DMS153 treated with DMSO at 0.1 percent for 48 hours (cell line): Measurements from ENCODE around the gene STIM1.
"Not testable (repeated sequence)": the region's sequence is repeated elsewhere in the genome, so short reads cannot be mapped to it uniquely, and the experiment has no call there.

ENCODE experiments used
- DNase-seq: peaks from one replicate; lab custom pipeline; 2025; ENCODE audit not compliant: unreplicated experiment; lab: John Stamatoyannopoulos, UW

The STIM1 gene

GRCh38 chr11:3879967-3880542 lies 24.6 kb downstream of the STIM1 start:
- no peak for DNase-seq

- no peak for DNase-seq
Observed at GRCh38 chr11:3880724-3881123, 25.3 kb downstream of the STIM1 start.

GRCh38 chr11:3882655-3883054 lies 27.2 kb downstream of the STIM1 start:
- no peak for DNase-seq

- DNase-seq, result no peak
Observed at GRCh38 chr11:3885855-3886254, 30.4 kb downstream of the STIM1 start.

- DNase-seq, result no peak
Observed at GRCh38 chr11:3886985-3887384, 31.5 kb downstream of the STIM1 start.

GRCh38 chr11:3888876-3889275 lies 33.4 kb downstream of the STIM1 start:
- no peak for DNase-seq

- no peak for DNase-seq
Observed at GRCh38 chr11:3890014-3890413, 34.5 kb downstream of the STIM1 start.

- DNase-seq, result no peak
Observed at GRCh38 chr11:3890806-3891205, 35.3 kb downstream of the STIM1 start.

- no peak for DNase-seq
Observed at GRCh38 chr11:3891751-3892150, 36.3 kb downstream of the STIM1 start.

GRCh38 chr11:3892156-3892555 lies 36.7 kb downstream of the STIM1 start:
- DNase-seq, result no peak

- no peak for DNase-seq
Observed at GRCh38 chr11:3893311-3893710, 37.8 kb downstream of the STIM1 start.

- DNase-seq, result no peak
Observed at GRCh38 chr11:3894128-3894731, 38.8 kb downstream of the STIM1 start.

- no peak for DNase-seq
Observed at GRCh38 chr11:3896644-3897043, 41.2 kb downstream of the STIM1 start.

- not testable (repeated sequence) for DNase-seq
Observed at GRCh38 chr11:3900230-3900629, 44.8 kb downstream of the STIM1 start.

GRCh38 chr11:3901249-3902025 lies 46.0 kb downstream of the STIM1 start:
- DNase-seq, result no peak

- no peak for DNase-seq
Observed at GRCh38 chr11:3902441-3902840, 47.0 kb downstream of the STIM1 start.

GRCh38 chr11:3903207-3903896 lies 47.9 kb downstream of the STIM1 start:
- no peak for DNase-seq

- no peak for DNase-seq
Observed at GRCh38 chr11:3904228-3904627, 48.8 kb downstream of the STIM1 start.

- DNase-seq, result no peak
Observed at GRCh38 chr11:3905080-3905953, 49.9 kb downstream of the STIM1 start.

GRCh38 chr11:3906166-3906565 lies 50.7 kb downstream of the STIM1 start:
- no peak for DNase-seq

GRCh38 chr11:3907590-3907989 lies 52.1 kb downstream of the STIM1 start:
- DNase-seq, result no peak
